Fibroblast of the conjunctiva (primary cell): ENCODE measurements around the gene PRKCE.

Experiments used
- DNase-seq: peaks from one replicate; pipeline ENCODE4 v3.0.0-alpha.2; 2010; ENCODE audit warnings: low read depth

Gene PRKCE

DNA sequence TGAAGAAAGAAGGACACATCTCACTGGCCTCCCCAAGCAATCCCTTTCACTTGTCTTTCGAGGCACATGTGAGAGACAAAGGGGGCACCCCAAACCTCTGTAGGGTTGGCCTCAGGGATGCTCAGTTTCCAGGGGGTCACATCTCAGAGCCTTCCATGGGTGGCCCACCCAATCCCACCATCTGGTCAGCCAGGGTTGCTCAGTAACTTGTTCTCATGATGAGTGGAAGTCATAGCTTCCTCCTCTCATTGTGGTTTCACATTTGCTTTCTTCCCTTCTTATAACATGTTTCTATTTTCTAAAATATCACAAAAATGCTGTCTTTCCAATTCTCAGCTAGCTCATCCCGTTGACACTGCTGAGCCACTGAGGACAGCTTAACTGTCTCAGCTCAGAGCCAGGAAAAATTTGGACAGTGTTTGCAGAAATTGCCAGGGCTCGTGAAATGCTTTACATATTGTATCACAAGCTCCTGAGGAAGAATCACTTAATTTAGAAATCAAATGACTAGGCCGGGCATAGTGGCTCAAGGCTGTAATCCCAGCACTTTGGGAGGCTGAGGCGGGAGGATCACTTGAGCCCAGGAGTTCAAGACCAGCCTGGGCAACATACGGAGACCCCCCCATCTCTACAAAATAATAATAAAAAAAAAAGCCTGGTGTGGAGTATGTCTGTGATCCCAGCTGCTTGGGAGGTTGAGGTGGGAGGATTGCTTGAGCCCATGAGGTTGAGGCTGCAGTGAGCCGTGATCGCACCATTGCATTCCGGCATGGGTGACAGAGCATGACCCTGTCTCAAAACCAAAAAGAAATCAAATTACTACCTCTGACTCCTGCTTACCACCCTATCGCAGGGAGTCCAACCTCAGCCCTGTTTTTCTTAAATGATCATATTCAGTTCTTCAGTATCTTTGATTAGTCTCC is 129.3 kb downstream of the PRKCE start:
- DNase-seq: no peak

DNA sequence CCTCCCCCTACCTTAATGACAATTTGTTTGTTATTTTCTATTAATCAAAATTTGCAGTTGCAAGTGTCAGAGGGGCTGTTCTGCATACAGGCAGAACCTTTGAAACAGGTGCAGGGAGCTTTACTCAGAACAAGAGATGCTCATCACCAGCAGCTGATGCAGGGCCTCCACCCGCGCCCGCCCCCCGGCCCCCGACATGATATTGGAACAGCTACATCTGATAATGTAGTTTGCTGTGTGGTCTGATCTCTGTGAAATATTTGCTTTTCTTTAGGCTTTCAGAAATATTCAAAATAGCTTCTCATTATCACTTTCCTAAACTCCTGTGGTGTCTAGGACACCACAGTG is 130.0 kb downstream of the PRKCE start:
- no peak for DNase-seq

DNA sequence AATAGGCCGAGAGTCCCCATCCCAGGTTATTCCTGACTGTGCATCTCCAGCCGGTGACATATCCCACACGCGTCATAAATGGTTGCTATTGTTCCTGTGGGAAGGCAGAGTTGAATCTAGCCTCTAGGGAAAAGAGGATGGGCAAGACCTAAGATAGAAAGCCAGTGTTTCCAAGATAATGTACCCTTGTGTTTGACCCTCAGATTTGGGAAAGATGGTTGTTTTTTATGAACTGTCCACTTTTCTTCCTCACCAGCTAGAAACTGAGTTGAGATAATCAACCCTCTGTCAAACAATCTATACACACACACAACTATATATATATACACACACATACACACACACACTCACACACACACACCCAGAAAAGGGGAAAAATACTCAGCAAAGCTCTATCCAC is 131.0 kb downstream of the PRKCE start:
- DNase-seq: no peak

DNA sequence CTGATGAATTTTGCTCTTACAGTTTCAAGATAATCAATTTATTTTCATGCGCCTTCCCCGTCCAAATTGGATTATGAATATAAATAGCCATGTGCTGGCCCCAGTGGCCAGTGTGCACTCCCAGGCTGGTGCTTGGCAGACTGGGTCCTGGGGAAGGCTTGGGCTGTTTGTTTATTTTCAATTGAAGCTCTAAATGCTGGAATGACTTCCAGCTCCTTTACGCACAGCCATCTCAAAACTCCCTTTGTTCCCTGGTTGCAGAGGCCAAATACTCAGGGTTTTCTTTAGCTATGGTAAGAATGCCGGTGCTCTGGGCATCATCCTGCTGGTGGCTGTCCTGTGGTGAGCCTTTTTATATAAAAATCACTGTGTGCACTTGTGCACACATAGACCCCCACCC is 131.5 kb downstream of the PRKCE start:
- DNase-seq: no peak

DNA sequence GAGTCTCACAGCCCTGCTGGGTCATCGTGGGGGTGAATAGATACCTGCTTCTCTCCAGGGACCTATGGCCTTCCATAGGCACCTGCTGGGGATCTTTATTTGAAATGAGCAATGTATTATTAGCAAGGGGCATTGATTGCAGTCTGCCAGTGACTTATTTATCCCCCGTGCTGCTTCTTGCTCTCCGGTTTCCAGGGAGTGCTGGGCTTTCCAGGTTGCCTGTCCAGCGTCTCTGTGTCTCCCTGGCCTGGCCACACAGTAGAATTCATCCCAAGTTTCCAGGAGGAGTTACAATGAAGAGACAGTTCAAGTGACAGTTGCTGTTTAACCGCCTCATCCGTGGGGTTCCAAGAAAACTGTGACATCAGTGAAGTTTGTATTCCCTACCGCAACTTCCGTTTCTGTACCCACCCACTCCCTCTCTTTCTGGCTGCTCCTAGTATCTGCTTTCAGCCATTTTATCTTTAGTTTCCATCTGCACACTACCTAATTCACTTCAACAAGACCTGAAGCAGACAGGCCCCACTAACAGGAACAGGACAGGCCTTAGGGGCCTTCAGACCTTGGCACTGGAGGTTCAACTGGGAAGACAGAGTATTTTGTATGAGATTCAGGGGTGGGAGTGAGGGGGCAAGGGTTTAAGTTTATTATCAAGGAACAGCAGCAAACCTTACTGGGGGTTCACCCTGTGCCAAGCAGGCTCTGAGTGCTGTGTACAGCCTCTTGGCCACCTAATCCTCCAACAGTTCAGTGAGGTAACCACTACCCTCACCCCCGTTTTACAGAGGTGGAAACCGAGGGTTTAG is 134.8 kb downstream of the PRKCE start:
- DNase-seq: no peak

DNA sequence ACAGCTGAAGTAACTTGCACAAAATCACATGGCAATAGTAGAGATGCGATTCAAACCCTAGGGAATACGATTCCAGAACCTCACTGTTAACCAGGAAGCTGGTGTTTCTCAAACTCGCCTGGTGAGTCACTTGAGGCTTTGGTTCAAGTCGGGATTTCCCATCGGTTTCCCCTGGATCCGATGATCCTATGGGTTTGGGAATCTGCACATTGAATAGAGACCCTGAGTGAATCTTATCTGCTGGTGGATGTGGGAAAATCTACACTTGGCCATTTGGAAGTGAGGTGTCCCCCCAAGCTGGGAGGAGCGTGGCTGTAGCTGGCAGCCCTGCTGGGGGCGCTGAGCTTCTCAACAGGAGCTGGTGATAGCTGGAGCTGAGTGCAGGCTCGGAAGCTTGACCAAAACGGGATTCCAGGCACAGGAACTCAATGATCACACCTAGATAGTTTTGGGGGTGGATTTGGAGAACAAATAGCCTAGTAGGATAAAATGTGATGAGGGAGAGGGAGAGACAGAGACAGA is 135.4 kb downstream of the PRKCE start:
- DNase-seq: no peak

DNA sequence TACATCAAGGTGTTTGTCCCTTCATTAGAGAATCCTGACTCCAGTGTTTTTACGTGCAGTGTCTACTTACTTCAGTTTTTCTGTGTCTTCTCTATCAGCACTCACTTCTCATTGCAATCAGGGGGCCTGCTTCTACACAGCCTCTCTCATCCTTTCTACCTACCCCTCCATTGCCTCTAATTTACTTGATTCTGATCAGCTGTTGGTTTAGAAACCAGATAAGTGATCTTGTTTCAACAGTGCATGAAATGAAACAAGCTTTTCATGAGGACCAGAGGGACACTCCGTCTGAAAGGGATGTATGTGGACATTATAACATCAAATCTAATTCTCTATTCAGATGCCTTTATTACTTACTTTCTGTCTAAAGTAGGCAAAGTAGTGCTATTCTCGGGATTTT is 136.9 kb downstream of the PRKCE start:
- DNase-seq: no peak

DNA sequence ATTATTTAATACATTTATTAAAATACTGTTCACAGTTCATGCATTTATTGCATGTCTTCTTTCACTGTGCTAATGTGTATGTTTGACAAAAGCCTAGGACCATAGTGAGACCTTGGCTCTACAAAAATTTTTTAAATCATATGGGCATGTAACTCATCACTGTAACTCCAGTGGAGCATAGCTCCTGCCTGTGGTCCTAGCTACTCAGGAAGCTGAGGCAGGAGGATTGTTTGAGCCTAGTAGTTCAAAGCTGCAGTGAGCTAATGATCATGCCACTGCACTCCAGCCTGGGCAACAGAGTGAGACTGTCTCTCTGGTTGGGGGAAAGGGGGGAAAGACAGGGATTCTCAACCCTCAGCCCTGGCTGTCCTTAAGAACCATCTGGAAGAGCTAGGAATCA is 137.8 kb downstream of the PRKCE start:
- no peak for DNase-seq

DNA sequence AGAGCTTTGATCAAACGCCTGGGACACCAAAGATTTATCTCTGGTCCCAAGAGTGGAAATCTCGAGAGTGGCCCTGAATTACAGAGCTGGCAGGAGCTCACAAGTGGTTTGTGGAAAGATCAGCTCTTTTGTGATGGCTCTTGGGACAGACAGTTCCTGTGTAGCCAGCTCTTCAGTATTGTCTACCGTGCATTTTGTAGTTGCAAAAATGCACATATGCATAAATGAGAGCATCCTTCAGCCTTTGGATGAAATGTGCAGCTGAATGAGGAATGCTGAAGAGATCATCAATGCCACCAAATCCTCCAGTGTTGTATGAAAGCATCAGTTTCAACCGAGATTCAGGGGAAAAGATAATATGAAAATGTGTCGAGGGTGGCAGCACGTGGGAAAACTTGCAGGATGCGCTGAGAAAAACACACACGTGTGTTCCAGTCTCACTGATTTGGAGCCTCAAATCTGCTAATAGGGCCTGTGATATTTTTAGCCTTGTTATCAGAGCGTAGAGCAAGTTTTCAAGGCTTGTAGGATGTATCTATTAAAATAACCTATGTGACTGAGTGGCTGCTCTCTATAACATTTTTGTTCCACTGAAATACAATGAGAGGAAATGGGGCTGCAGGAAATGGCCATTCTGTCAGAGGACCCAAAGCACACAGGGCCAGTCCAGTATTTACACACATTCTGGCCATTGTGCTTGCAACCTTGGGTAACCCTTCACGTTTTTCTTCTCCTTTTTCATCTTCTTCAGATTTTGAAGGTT is 138.7 kb downstream of the PRKCE start:
- DNase-seq: no peak

DNA sequence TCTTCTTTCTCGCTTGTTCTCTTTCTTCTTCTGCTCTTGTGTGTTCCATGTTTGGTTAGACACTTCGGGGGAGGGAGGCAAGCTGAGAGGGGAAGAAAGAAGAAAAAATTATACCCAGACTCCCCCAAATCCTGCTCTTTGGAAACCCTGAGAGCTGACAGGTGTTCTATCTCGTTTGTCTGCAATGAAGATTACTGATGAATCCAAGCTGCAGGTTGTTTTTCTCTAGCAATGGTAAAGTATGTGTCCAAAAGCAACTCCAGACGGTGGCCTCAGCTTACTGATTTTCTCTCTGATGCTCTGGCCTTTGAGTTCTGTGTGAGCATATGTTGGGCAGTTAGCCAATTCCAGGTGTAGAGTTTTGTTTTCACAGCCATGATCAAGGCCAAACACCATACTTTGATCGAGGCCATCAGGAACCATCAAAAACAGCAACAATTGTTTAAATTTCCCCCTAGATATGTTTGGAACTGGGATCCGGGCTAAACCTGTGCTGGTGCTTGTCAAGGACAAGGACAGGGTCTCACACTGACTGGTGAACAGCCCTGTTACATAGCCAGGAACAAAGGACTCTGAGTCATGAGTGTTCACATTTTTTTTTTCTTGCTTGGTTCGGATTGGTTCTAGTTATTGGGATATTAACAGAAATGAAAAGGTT is 142.0 kb downstream of the PRKCE start:
- DNase-seq: no peak

DNA sequence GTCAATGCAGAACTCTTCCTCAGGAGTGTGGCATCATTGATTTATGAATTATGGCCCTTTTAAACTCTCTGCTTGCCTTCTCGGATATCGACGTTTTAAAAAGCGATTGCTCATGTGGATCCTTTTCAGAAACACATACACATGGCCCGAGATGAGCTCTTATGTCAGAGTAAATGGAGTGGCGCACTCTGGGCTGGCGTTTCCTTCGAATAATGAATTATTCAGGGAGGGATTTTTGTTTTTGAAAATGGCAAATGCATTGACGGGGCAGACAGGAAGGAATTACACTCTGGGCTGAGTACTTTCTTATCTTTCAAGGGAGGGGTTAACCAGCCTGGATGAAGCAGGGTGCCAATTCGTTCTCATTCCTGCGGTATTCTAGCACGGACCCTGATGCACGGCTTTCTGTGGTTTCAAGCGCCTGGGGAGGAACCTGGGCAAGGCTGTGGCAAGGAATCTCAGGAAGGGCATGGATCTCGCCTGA is 142.7 kb downstream of the PRKCE start:
- DNase-seq: no peak

DNA sequence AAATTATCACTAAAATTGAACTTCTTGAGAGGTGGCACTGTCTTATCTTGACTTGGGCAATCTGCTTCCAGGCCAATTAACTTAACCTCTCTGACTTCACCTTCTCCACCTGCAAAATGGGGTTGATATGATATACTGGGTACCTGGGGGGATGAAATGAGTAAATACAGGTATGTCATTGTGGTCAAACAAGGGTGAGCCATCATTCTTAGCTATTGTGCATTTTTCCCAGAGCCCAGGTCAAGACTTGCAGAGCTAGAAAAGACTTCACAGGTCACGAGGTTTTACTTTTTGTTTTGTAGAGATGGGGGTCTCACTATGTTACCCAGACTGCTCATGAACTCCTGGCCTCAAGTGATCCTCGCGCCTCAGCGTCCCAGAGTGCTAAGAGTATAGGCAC is 145.0 kb downstream of the PRKCE start:
- DNase-seq: no peak

DNA sequence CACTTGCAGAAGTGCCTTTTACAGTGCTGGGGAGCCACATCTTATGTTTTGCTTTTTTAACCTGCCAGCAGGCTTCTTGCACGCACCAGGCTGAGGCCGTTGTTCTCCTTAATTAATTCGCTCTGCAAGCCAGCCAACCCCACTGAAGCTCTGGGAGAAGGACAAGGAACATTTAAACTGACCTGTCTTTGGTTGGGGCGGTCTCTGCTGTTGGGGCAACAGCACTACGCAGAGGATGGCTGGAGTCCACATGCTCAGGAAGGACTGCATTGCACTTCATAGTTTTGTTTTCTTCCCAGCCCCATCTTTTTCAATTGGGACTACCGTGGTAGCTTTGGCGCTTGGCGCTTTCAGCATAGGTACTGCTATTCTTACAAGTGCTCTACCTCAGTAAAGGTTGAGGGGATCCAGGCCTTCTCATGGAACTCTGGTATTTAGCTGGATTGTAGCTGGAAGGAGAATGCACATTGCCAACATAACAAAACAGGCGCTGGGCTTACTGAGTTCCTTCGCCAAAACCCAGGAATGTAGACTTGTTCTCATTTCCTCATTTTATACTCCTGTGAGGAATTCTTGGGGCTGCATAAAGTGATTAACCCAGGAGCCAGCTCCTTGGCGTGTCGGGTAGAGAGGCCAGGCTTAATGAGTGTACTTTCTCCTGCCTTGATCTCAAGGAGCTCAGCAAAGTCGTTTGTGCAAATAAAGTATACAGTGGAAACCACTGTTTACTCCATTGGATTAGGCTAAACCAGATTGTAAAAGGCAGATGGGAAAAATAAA is 146.2 kb downstream of the PRKCE start:
- DNase-seq: no peak

DNA sequence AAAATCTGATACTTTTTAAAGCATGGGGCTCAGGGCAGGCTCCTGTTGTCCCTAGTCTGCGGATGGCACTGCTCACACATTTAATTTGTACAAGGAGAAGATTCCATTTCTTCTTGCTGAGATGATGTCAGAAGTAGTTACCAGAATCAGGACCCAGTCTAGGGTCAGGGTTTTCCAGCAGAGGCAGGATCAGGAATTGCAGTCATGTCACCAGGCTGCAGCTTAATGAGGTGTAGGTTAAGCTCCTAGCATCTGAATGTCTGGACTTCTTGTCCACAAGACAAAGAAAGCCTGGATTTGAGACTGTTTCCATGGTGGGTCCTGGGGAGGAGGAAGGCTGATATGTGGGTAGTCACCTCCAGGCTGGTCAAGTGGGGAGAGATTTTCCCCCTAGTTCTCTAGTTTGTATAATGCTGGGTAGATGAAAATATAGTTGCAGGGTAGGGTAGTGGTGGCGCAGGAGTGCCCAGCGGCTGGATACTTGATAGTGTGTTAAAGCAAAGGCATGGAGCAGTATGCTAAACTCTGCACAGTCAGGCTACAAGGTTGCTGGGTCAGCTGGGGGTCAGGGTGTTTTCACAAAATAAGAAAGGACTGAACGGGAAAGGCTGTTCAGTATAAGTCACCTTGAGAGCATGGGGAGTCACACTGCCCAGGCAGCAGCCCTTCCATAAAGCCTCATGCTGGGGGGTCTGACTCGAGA is 148.4 kb downstream of the PRKCE start:
- DNase-seq: no peak

DNA sequence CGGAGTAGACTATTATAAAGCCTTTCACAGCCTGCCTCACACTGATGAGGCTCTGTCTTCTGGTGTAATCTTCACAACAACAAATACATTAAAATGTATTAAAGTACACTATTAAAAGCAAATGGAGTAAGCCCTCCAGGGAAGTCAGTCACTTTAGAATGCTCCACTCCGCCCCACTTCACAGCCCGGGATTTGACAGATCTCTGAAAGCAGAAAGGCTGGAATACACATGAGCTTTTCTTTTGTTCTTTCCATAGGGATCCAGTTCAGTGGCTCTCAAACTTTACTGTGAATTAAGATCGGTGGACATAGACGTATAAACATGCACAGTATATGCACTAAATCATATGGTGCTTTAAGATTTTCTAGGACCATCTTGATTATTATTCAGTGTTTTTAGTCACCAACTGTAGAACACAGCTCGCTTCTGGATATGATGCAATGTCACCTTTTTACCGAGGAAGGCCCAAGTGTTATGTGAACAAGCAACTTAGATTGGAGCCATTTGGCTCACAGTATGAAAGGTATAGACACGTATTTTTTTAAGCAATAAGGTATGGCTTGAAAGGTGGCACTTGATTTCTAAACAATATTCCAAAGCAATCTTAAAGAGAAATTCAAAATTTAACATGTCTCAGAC is 151.1 kb downstream of the PRKCE start:
- DNase-seq: no peak

DNA sequence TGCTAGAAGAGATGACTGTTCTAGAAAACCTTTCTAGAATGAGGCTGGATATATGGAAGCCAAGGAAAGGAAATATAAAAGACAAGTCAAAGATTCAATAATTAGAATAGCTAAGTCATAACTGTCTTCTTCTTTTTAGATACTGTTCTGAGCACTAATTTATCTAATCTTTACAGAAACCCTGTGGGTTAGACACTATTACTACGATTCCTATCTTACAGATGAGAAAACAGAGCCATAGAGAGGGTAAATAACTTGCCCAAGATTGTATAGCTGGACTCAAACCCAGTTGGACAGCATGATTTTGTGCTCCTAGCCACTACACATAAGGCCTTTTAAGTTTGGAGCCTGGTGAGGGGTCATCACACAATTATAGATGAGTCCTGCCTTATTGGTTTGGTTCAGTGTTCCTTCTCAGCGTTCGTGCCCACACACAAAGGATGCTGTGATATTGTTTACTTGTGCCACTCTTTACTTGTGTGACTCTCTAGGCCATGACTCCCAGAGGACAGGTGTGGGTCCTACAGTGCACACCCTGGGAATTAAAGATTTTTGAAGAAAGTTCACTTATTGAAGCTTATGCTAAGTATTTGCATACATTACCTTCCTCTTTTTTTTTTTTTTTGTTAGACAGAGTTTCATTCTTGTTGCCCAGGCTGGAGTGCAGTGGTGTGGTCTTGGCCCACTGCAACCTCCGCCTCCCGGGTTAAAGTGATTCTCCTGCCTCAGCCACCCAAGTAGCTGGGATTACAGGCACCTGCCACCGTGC is 153.7 kb downstream of the PRKCE start:
- no peak for DNase-seq

DNA sequence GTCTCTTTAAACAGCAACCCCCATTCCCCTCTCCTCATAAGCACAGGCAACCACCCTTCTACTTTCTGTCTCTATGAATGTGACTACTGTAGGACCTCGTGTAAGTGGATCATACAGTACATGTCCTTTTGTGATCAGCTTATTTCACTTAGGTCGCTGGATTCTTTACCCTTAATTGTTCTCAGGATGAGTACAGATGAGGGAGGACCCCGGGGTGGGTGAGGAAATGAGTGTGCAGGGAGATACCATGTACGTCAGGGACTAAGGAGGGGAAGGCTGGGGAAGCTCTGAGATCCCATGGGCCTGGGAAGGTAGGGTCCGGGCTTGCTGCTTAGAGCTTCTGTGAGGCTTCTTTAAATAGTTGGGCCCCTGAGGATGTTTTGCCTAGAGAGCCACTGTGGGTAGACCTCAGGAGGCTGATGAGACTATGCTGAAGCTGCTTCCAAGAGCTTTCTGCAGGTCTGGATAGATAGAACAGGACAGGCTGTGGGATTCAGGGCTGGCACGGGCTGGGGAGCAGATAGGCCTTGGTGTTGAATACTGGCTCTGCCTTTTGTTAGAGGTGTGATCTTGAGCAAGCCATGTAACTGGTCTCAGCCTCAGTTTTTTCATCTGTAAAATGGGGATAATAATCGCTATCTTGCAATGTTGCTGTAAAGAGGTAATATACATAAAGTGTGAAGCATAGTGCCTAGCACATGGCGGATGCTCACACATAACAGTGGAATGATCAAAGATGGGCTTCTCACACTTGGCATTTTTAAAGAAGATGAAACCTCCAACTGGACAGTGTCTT is 155.3 kb downstream of the PRKCE start:
- no peak for DNase-seq

DNA sequence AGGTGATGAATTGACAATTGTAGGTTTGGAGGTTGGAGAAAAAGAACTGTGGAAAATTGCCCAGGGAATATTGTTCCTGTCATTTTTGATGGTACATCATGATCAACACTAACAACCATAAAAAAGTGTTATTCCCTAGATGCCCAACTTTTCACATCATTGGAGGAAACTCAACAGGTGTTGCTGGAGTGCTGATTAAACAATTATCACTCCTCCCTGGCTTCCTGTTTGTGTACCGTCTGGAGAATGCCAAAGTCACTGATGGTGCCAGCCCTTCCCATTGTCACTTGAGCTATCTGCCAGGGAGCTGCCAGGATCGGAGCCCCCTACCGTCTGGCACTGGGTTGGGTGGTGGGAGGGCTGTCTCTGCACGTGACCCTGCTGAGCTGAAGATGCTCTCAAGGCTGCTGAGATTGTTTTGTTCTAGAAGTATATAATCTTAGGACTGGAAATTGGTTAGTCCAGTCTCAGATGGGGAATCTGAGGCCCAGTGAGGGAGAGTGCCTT is 156.9 kb downstream of the PRKCE start:
- no peak for DNase-seq
